ENCODE data around the gene LAGE3. TPM values are rescaled to one million over a fixed set of nuclear protein-coding genes. Genes with fewer than 3 reads are reported as not detected.

LAGE3 gene
- total and polyA plus RNA-seq, 8 donors: 14.9 to 24.2 (median 19.5) TPM

GRCh38 chrX:154440623-154441357, 38.3 kb downstream of the LAGE3 start:
- no peak for DNase-seq
- TF ChIP-seq CTCF (IDR thresholded peaks at IDR 0.05): no peak
- peaks cover 0 to 33% of the 10 kb centered on the region in 2 donors for H3K4me1 ChIP-seq
- no peak overlapping the region for H3K27ac ChIP-seq
- H3K9me3 ChIP-seq: no peaks in the 10 kb centered on the region
- H3K36me3 ChIP-seq: peaks cover 0 to 41% of the 10 kb centered on the region in 2 donors
- intact Hi-C loops (cut with DNase I): no loop called here
- no peak overlapping the region for H3K4me3 ChIP-seq
- ATAC-seq: no peak
- no peaks in the 10 kb centered on the region for H3K27me3 ChIP-seq

- Histone ChIP-seq H3K36me3 (peaks cover 0 to 50% of the 10 kb centered on the region in 2 donors), H3K27ac (no peak overlapping the region), H3K9me3 (no peaks in the 10 kb centered on the region), H3K4me1 (peaks cover 0 to 25% of the 10 kb centered on the region in 2 donors), H3K4me3 (no peak overlapping the region), H3K27me3 (no peaks in the 10 kb centered on the region)
- ATAC-seq: no peak
- DNase-seq: no peak
- TF ChIP-seq CTCF (IDR thresholded peaks at IDR 0.05): no peak
- intact Hi-C loops (cut with DNase I): no loop called here
Measured at GRCh38 chrX:154439841-154440240, 39.2 kb downstream of the LAGE3 start.

- DNase-seq: no peak
- peaks cover 0 to 66% of the 10 kb centered on the region in 2 donors for H3K36me3 ChIP-seq
- peak overlapping the region; percentile 46 to 84 for H3K4me3 ChIP-seq
- H3K4me1 ChIP-seq: peaks cover 0 to 21% of the 10 kb centered on the region in 2 donors
- no peak for TF ChIP-seq CTCF (IDR thresholded peaks at IDR 0.05)
- intact Hi-C loops (cut with DNase I): no loop called here
- H3K27ac ChIP-seq: peak overlapping the region in 1 of 2 donors; percentile 44
- no peaks in the 10 kb centered on the region for H3K9me3 ChIP-seq
- H3K27me3 ChIP-seq: no peaks in the 10 kb centered on the region
- ATAC-seq: no peak
Measured at GRCh38 chrX:154437971-154438893, 40.8 kb downstream of the LAGE3 start.

GRCh38 chrX:154436983-154437752, 41.9 kb downstream of the LAGE3 start, which contains the start of gene GDI1:
TSS of gene GDI1 (plus strand) at chrX:154437154. CDS start at chrX:154437255, 101 bp downstream.
- Histone ChIP-seq H3K4me3 (peak within 1 kb of the TSS; percentile 46 to 84), H3K9me3 (no peaks in the 10 kb centered on the region), H3K27ac (peak within 1 kb of the TSS; percentile 75 to 76), H3K27me3 (no peaks in the 10 kb centered on the region), H3K4me1 (peaks cover 0 to 22% of the 10 kb centered on the region in 2 donors), H3K36me3 (peaks cover 0 to 71% of the 10 kb centered on the region in 2 donors)
- intact Hi-C loops (cut with DNase I): no loop called here
- TF ChIP-seq CTCF (IDR thresholded peaks at IDR 0.05): no peak
- peak in 3 of 4 donors; percentile 28 to 85 (median 46) for DNase-seq
- peak; percentile 69 for ATAC-seq
